A549 (cell line): ENCODE data around the gene SEPSECS. TPM values are rescaled to one million over a fixed set of nuclear protein-coding genes. Genes with fewer than 3 reads are reported as not detected.

Experiments
- ATAC-seq, 2 experiments: fragments of 200-7000 bp in 1 of 2; fragments of >200 bp in 1 of 2; cut with Nextera tagmentation in 1 of 2; cut with Tn5 transposase in 1 of 2; 3 replicates each; pipeline versions ENCODE4 v1.8.0 to v1.9.1; 2018 to 2020; ENCODE audit warnings: mild to moderate bottlenecking in 1 of 2, moderate library complexity in 1 of 2
- CTCF ChIA-PET: fragments of 300-600 bp; sonication (Branson Sonifier 250); formaldehyde crosslinking; extraction: SDS; loops from one replicate; lab custom pipeline; 2021; ENCODE audit warnings: antibody characterized with exemption, inconsistent platforms; lab: Yijun Ruan, JAX
- POLR2A ChIA-PET: fragments of 350-600 bp; formaldehyde crosslinking; extraction: SDS; loops from one replicate; lab custom pipeline; 2021; ENCODE audit warnings: antibody characterized with exemption, inconsistent platforms; lab: Yijun Ruan, JAX
- DNase-seq, 2 experiments: peaks; one replicate each; pipeline versions ENCODE4 v3.0.0 to v3.0.0-alpha.2; 2011 to 2016; ENCODE audit warnings: low read depth in 1 of 2, low spot score in 1 of 2
- FAIRE-seq: peaks from 2 replicates; lab custom pipeline; 2011; peaks lifted over from hg19 to GRCh38; lab: Jason Lieb, UNC
- H3K27ac ChIP-seq, 2 experiments: fragments of >200 bp; sonication (Bioruptor Twin); formaldehyde crosslinking; 3 replicates each; pipeline ENCODE4 v1.5.1; 2016 to 2017
- H3K4me1 ChIP-seq: fragments of >200 bp; sonication (Bioruptor Twin); formaldehyde crosslinking; 3 replicates; pipeline ENCODE4 v1.6.1; 2016
- H3K4me2 ChIP-seq: fragments of >200 bp; sonication (Bioruptor Twin); formaldehyde crosslinking; 3 replicates; pipeline ENCODE4 v1.6.1; 2016
- H3K4me3 ChIP-seq: fragments of >200 bp; sonication (Bioruptor Twin); formaldehyde crosslinking; 3 replicates; pipeline ENCODE4 v1.5.1; 2016
- H3K9me3 ChIP-seq: fragments of >200 bp; sonication (Bioruptor Twin); formaldehyde crosslinking; 3 replicates; pipeline ENCODE4 v1.6.1; 2016
- BHLHE40 ChIP-seq: IDR thresholded peaks from 2 replicates; pipeline ENCODE4 v1.6.1; 2012; ENCODE audit warnings: low read depth, low read length, inconsistent platforms
- CBX2 ChIP-seq: fragments of 200-600 bp; sonication (generic); IDR thresholded peaks from 2 replicates; pipeline ENCODE4 v1.6.1; 2016; ENCODE audit warnings: low read depth, mild to moderate bottlenecking, borderline replicate concordance
- CHD2 ChIP-seq: fragments of 150-350 bp; IDR thresholded peaks from 2 replicates; pipeline ENCODE4 v1.6.1; 2014; ENCODE audit warnings: low read length; ENCODE audit not compliant: partially characterized antibody
- EHF ChIP-seq: fragments of 250-450 bp; sonication (Bioruptor Pico); IDR thresholded peaks from 2 replicates; pipeline ENCODE4 v1.5.0; 2020; ENCODE audit warnings: mild to moderate bottlenecking
- EP300 ChIP-seq, 2 experiments: fragments of >200 bp; sonication (Bioruptor Twin); formaldehyde crosslinking; IDR thresholded peaks; 2 replicates in 1 of 2; 3 replicates in 1 of 2; pipeline ENCODE4 v1.6.1; 2016 to 2017
- FOSB ChIP-seq: fragments of 250-450 bp; sonication (Bioruptor Pico); IDR thresholded peaks from 2 replicates; pipeline ENCODE4 v1.5.0; 2020; ENCODE audit warnings: mild to moderate bottlenecking, moderate library complexity
- FOSL2 ChIP-seq, 2 experiments: fragments of 450-650 bp in 1 of 2; fragments of >200 bp in 1 of 2; sonication (Bioruptor Twin) in 1 of 2; formaldehyde crosslinking; IDR thresholded peaks; 2 replicates each; pipeline versions ENCODE4 v1.5.0 to v1.6.1; 2016 to 2020; ENCODE audit warnings: mild to moderate bottlenecking in 1 of 2, moderate library complexity in 1 of 2
- FOXS1 ChIP-seq: fragments of 250-450 bp; sonication (Bioruptor Pico); IDR thresholded peaks from 2 replicates; pipeline ENCODE4 v1.5.0; 2020; ENCODE audit warnings: mild to moderate bottlenecking, moderate library complexity
- GATA3 ChIP-seq: IDR thresholded peaks from 2 replicates; pipeline ENCODE4 v1.6.1; 2012; ENCODE audit warnings: borderline replicate concordance
- HOXB13 ChIP-seq: fragments of 250-450 bp; sonication (Bioruptor Pico); IDR thresholded peaks from 2 replicates; pipeline ENCODE4 v1.5.0; 2020; ENCODE audit warnings: low read depth, mild to moderate bottlenecking, moderate library complexity
- JUN ChIP-seq, 2 experiments: fragments of >200 bp; sonication (Bioruptor Twin); formaldehyde crosslinking; IDR thresholded peaks; 2 replicates in 1 of 2; 3 replicates in 1 of 2; pipeline ENCODE4 v1.6.1; 2016 to 2017
- KDM1A ChIP-seq: fragments of 200-600 bp; sonication (generic); IDR thresholded peaks from 2 replicates; pipeline ENCODE4 v1.6.1; 2016; ENCODE audit warnings: low read depth, mild to moderate bottlenecking
- KDM5A ChIP-seq: fragments of 200-600 bp; sonication (generic); IDR thresholded peaks from 2 replicates; pipeline ENCODE4 v1.6.1; 2016; ENCODE audit warnings: antibody characterized with exemption, mild to moderate bottlenecking
- MYC ChIP-seq: IDR thresholded peaks from 2 replicates; pipeline ENCODE4 v1.6.1; 2012; ENCODE audit warnings: mild to moderate bottlenecking, inconsistent platforms, low read length, improper control_type of control experiment, borderline replicate concordance
- PHF8 ChIP-seq: fragments of 200-600 bp; sonication (generic); IDR thresholded peaks from 2 replicates; pipeline ENCODE4 v1.6.1; 2016; ENCODE audit warnings: low read depth, mild to moderate bottlenecking, antibody characterized with exemption, moderate library complexity, borderline replicate concordance
- POLR2A ChIP-seq: IDR thresholded peaks from 2 replicates; pipeline ENCODE4 v1.6.1; 2012; ENCODE audit warnings: mild to moderate bottlenecking, low read length
- POLR2AphosphoS2 ChIP-seq: conservative IDR thresholded peaks from 2 replicates; pipeline ENCODE4 v1.6.1; 2012; ENCODE audit warnings: low read length, improper control_type of control experiment, inconsistent platforms
- RAD21 ChIP-seq, 2 experiments: fragments of >200 bp in 1 of 2; sonication (Bioruptor Twin) in 1 of 2; formaldehyde crosslinking in 1 of 2; IDR thresholded peaks in 1 of 2; conservative IDR thresholded peaks in 1 of 2; 2 replicates in 1 of 2; 3 replicates in 1 of 2; pipeline ENCODE4 v1.6.1; 2012 to 2018; ENCODE audit warnings: inconsistent platforms in 1 of 2
- RARB ChIP-seq: fragments of 250-450 bp; sonication (Bioruptor Pico); IDR thresholded peaks from 2 replicates; pipeline ENCODE4 v1.8.0; 2021; ENCODE audit warnings: mild to moderate bottlenecking, moderate library complexity
- SMC3 ChIP-seq: fragments of >200 bp; sonication (Bioruptor Twin); formaldehyde crosslinking; IDR thresholded peaks from 3 replicates; pipeline ENCODE4 v1.6.1; 2018; ENCODE audit warnings: inconsistent platforms
- ZSCAN20 ChIP-seq: fragments of 250-450 bp; sonication (Bioruptor Pico); IDR thresholded peaks from 2 replicates; pipeline ENCODE4 v1.8.0; 2022; ENCODE audit warnings: mild to moderate bottlenecking, moderate library complexity
- WGBS: methylation state at CpG from one replicate; pipeline ENCODE4 v1.1.6; 2017; ENCODE audit errors: missing lambda C conversion rate; 5-methylcytosine and 5-hydroxymethylcytosine counted together
- polyA plus RNA-seq, 4 experiments: library from polyadenylated mRNA; depleted of rRNA in 3 of 4; stranded (reverse); fragments of >200 nt; fragmentation: RNase III in 1 of 4; extraction: RNeasy Plus Mini Kit Qiagen cat#74134 plus additional on column Dnase treatment in 1 of 4; gene quantifications; 2 replicates in 3 of 4; 3 replicates in 1 of 4; pipeline ENCODE4 v1.2.3, GENCODE V29; 2011 to 2017
- TF ChIP-seq, protein P1 (sequence below): fragments of >200 bp; sonication (Bioruptor Twin); formaldehyde crosslinking; IDR thresholded peaks from 3 replicates; pipeline ENCODE4 v1.5.1; 2016
- TF ChIP-seq, protein P2 (sequence below): fragments of >200 bp; sonication (Bioruptor Twin); formaldehyde crosslinking; IDR thresholded peaks from 2 replicates; pipeline ENCODE4 v1.6.1; 2016
- TF ChIP-seq, protein P3 (sequence below): IDR thresholded peaks from 2 replicates; pipeline ENCODE4 v1.6.1; 2012

SEPSECS gene
- polyA plus RNA-seq, 2 of the 4 experiments (the other 2 are of a cell fraction), result 2.9 to 9.7 TPM

DNA sequence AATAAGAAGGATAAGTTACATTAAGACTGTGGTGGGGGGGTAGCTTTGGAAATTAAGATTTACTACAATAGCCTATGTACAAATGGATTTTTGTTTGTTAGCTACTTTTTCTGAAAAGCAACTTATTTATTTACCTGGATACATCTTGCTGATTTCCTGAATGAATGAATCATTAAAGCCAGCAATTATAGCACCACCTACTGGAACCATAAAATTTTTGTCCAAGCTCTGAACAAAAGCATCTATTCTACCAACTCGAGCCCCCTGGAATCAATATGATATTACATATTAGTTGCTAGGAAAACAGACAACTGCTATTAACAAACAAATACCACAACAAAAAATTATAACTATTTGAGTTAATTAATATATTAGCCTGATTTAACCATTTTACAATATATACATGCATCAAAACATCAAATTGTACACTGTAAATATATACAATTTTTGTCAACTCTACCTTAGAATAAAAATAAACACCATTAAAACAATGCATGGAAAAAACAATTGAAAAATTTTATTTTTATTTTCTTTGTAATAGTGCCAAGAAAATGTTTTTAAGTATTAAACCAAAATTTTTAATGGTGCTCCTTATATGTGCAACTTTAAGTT lies 15.3 kb downstream of the SEPSECS start:
- no peak for FAIRE-seq
- Histone ChIP-seq H3K4me1 (no peaks in the 10 kb centered on the region), H3K4me2 (no peak overlapping the region), H3K27ac (no peak overlapping the region), H3K9me3 (no peaks in the 10 kb centered on the region), H3K4me3 (no peak overlapping the region)
- ATAC-seq, result no peak
- CTCF ChIA-PET, result interaction anchor here (0.5 to 2.2 kb wide), 15 partner anchors 9 to 601 kb away, joined by 3 to 19 read pairs (median 3); no protein-coding TSS in a partner anchor
- 17% methylated on average over 1 of the region's 1 CpG for WGBS
- POLR2A ChIA-PET, result no interaction called here
- TF ChIP-seq, protein P1, sequence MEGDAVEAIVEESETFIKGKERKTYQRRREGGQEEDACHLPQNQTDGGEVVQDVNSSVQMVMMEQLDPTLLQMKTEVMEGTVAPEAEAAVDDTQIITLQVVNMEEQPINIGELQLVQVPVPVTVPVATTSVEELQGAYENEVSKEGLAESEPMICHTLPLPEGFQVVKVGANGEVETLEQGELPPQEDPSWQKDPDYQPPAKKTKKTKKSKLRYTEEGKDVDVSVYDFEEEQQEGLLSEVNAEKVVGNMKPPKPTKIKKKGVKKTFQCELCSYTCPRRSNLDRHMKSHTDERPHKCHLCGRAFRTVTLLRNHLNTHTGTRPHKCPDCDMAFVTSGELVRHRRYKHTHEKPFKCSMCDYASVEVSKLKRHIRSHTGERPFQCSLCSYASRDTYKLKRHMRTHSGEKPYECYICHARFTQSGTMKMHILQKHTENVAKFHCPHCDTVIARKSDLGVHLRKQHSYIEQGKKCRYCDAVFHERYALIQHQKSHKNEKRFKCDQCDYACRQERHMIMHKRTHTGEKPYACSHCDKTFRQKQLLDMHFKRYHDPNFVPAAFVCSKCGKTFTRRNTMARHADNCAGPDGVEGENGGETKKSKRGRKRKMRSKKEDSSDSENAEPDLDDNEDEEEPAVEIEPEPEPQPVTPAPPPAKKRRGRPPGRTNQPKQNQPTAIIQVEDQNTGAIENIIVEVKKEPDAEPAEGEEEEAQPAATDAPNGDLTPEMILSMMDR, result peak; percentile 62
- TF ChIP-seq RAD21 (conservative IDR thresholded peaks at IDR 0.05 in 1 of 2, IDR thresholded peaks at IDR 0.05 in 1 of 2) (peak; percentile 53 to 56), BHLHE40 (no peak), EP300 (IDR thresholded peaks at IDR 0.05) (no peak), SMC3 (peak; percentile 54), ZSCAN20 (CRISPR knock-in tag) (no peak), KDM1A (no peak)
- peak; percentile 10 to 28 for DNase-seq

DNA sequence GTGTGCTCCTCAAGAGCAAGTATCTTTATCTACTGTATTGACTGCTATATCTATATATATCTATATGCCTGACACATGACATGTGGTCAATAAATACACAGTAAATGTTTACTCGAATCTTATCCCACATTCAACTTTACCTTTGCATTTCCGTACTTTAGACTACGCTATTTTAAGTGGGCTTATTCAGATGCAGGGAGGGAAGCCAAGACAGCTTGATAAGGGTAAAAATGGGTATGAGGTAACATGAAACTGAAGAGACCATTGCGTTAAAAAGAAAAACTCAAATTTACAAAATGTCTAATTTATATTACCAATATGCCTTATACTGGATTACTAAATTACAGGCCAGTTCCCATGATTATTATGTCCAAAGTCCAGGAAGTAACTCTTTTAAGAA lies 17.8 kb downstream of the SEPSECS start:
- no peak for TF ChIP-seq FOSL2 (IDR thresholded peaks at IDR 0.05)
- TF ChIP-seq FOSL2 (CRISPR knock-in tag; IDR thresholded peaks at IDR 0.05), result no peak
- no peak for TF ChIP-seq POLR2AphosphoS2
- no peak for TF ChIP-seq POLR2A
- TF ChIP-seq RAD21 (conservative IDR thresholded peaks at IDR 0.05 in 1 of 2, IDR thresholded peaks at IDR 0.05 in 1 of 2), result no peak
- TF ChIP-seq PHF8, result no peak
- no peak for TF ChIP-seq RARB (CRISPR knock-in tag)
- TF ChIP-seq HOXB13 (CRISPR knock-in tag), result no peak
- TF ChIP-seq FOXS1 (CRISPR knock-in tag), result no peak
- TF ChIP-seq CBX2, result no peak
- no peak for TF ChIP-seq KDM5A
- TF ChIP-seq, protein P2, sequence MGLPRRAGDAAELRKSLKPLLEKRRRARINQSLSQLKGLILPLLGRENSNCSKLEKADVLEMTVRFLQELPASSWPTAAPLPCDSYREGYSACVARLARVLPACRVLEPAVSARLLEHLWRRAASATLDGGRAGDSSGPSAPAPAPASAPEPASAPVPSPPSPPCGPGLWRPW, result no peak
- TF ChIP-seq EHF (CRISPR knock-in tag), result no peak
- TF ChIP-seq FOSB (CRISPR knock-in tag), result no peak
- TF ChIP-seq, protein P3, sequence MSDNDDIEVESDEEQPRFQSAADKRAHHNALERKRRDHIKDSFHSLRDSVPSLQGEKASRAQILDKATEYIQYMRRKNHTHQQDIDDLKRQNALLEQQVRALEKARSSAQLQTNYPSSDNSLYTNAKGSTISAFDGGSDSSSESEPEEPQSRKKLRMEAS, result no peak
- TF ChIP-seq JUN (IDR thresholded peaks at IDR 0.05), result no peak
- TF ChIP-seq MYC, result no peak
- no peak for TF ChIP-seq CHD2
- TF ChIP-seq GATA3, result no peak
- FAIRE-seq, result no peak
- POLR2A ChIA-PET, result no interaction called here
- DNase-seq, result no peak
- CTCF ChIA-PET, result interaction anchor here (1.3 kb wide), 1 partner anchor 10 kb away, joined by 3 read pairs; no protein-coding TSS in a partner anchor
- H3K4me1 ChIP-seq, result no peaks in the 10 kb centered on the region
- no peaks in the 10 kb centered on the region for H3K9me3 ChIP-seq
- WGBS, result 91% methylated on average over 4 of the region's 4 CpGs
- no peak overlapping the region for H3K4me2 ChIP-seq
- ATAC-seq, result no peak
- H3K4me3 ChIP-seq, result no peak overlapping the region
- no peak overlapping the region for H3K27ac ChIP-seq
